ENCODE results near the gene NDST1.

DNA sequence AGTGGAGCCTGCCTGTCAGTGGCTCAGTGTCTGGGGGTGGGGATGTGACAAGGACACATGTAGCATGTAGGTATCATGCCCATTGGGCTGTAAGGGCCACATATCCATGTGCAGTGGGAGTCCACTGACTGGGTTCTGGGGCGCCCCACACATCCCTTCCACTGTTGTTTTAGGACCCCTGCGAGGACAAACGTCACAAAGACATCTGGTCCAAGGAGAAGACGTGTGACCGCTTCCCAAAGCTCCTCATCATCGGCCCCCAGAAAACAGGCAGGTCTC lies 33.4 kb downstream of the NDST1 start:
- TF ChIP-seq POLR2A (IDR thresholded peaks at IDR 0.05; ENCODE audit: low read depth, low read length) (no peak), NFYA (IDR thresholded peaks at IDR 0.05; ENCODE audit: borderline replicate concordance, low read depth, low read length) (no peak), SREBF2 (IDR thresholded peaks at IDR 0.05; ENCODE audit: low read length) (no peak), ZZZ3 (IDR thresholded peaks at IDR 0.05; ENCODE audit: control insufficient read depth, insufficient read length, low read depth) (no peak), TARDBP (IDR thresholded peaks at IDR 0.05; ENCODE audit: borderline replicate concordance) (no peak)
- TF ChIP-seq, protein P1, sequence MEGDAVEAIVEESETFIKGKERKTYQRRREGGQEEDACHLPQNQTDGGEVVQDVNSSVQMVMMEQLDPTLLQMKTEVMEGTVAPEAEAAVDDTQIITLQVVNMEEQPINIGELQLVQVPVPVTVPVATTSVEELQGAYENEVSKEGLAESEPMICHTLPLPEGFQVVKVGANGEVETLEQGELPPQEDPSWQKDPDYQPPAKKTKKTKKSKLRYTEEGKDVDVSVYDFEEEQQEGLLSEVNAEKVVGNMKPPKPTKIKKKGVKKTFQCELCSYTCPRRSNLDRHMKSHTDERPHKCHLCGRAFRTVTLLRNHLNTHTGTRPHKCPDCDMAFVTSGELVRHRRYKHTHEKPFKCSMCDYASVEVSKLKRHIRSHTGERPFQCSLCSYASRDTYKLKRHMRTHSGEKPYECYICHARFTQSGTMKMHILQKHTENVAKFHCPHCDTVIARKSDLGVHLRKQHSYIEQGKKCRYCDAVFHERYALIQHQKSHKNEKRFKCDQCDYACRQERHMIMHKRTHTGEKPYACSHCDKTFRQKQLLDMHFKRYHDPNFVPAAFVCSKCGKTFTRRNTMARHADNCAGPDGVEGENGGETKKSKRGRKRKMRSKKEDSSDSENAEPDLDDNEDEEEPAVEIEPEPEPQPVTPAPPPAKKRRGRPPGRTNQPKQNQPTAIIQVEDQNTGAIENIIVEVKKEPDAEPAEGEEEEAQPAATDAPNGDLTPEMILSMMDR (IDR thresholded peaks at IDR 0.05 in 2 of 3, conservative IDR thresholded peaks at IDR 0.05 in 1 of 3; ENCODE audit: control insufficient read depth in 2 of 3, extremely low read depth in 1 of 3, insufficient read depth in 1 of 3, low read depth in 3 of 3, low read length in 3 of 3), result no peak

Data from GM12878 (cell line).